Loucy (cell line): Measurements from ENCODE around the gene MMRN2.

Experiments
- CTCF ChIP-seq: fragments of 200-600 bp; sonication (generic); conservative IDR thresholded peaks from 2 replicates; pipeline ENCODE4 v1.5.1; 2014; ENCODE audit warnings: mild to moderate bottlenecking, antibody characterized with exemption, low read length
- EZH2phosphoT487 ChIP-seq: fragments of 200-600 bp; IDR thresholded peaks from 2 replicates; pipeline ENCODE4 v1.6.1; 2018; ENCODE audit warnings: antibody characterized with exemption, mild to moderate bottlenecking, moderate library complexity, borderline replicate concordance

GRCh38 chr10:86945361-86946212 lies 11.8 kb downstream of the MMRN2 start:
- TF ChIP-seq CTCF: 0 out of 2 replicates have a peak, but pooled peaks have one; percentile 19
- TF ChIP-seq EZH2phosphoT487: no peak
